ENCODE data around the gene PCDHGA5.

Gene PCDHGA5

DNA sequence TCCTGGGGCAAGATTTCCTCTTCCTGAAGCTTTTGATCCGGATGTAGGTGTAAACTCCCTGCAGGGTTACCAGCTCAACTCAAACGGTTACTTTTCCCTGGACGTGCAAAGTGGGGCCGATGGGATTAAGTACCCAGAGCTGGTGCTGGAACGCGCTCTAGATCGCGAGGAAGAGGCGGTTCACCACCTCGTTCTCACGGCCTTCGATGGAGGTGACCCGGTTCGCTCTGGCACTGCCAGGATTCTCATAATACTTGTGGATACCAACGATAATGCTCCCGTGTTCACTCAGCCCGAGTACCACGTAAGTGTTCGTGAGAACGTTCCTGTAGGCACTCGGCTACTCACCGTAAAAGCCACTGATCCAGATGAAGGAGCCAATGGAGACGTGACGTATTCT is 8.3 kb upstream of the PCDHGA5 start:
- H3K36me3 ChIP-seq (ENCODE audit: insufficient read depth, insufficient read length, low read length), result no peaks in the 10 kb centered on the region
- no peaks in the 10 kb centered on the region for H3K4me1 ChIP-seq (ENCODE audit: insufficient read depth, insufficient read length)
- no peak for TF ChIP-seq SUZ12 (IDR thresholded peaks at IDR 0.05; ENCODE audit: extremely low read depth, insufficient read depth, insufficient read length)
- TF ChIP-seq YY1 (IDR thresholded peaks at IDR 0.05; ENCODE audit: insufficient read depth, insufficient read length), result no peak
- no peak for TF ChIP-seq ZNF274 (IDR thresholded peaks at IDR 0.05; ENCODE audit: low read depth, low read length)
- DNase-seq (ENCODE audit: low read depth, low spot score), result no peak
- H3K9ac ChIP-seq (ENCODE audit: insufficient read length, low read depth), result no peak overlapping the region
- H3K9me3 ChIP-seq (ENCODE audit: insufficient read depth, low read length), result peaks cover 47% of the 10 kb centered on the region
- H3K27me3 ChIP-seq (ENCODE audit: insufficient read depth, insufficient read length), result no peaks in the 10 kb centered on the region
- H3K4me3 ChIP-seq (ENCODE audit: insufficient read length, low read depth), result no peak overlapping the region

DNA sequence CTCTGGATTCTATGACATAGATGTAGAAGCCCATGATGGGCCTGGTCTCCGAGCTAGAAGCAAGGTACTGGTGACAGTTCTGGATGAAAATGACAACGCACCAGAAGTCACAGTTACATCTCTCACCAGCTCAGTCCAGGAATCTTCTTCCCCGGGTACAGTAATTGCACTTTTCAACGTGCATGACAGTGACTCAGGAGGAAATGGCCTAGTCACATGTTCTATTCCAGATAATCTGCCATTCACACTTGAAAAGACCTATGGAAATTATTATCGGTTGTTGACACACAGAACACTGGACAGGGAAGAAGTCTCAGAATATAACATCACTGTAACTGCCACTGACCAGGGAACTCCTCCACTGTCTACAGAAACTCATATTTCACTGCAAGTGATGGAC is 7.8 kb upstream of the PCDHGA5 start:
- no peak overlapping the region for H3K4me3 ChIP-seq (ENCODE audit: insufficient read length, low read depth)
- no peak overlapping the region for H3K9ac ChIP-seq (ENCODE audit: insufficient read length, low read depth)
- peaks cover 42% of the 10 kb centered on the region for H3K9me3 ChIP-seq (ENCODE audit: insufficient read depth, low read length)
- no peaks in the 10 kb centered on the region for H3K27me3 ChIP-seq (ENCODE audit: insufficient read depth, insufficient read length)
- DNase-seq (ENCODE audit: low read depth, low spot score), result no peak
- H3K4me1 ChIP-seq (ENCODE audit: insufficient read depth, insufficient read length), result no peaks in the 10 kb centered on the region
- TF ChIP-seq SUZ12 (IDR thresholded peaks at IDR 0.05; ENCODE audit: extremely low read depth, insufficient read depth, insufficient read length), result no peak
- TF ChIP-seq ZNF274 (IDR thresholded peaks at IDR 0.05; ENCODE audit: low read depth, low read length), result no peak
- TF ChIP-seq YY1 (IDR thresholded peaks at IDR 0.05; ENCODE audit: insufficient read depth, insufficient read length), result no peak
- H3K36me3 ChIP-seq (ENCODE audit: insufficient read depth, insufficient read length, low read length), result no peaks in the 10 kb centered on the region

DNA sequence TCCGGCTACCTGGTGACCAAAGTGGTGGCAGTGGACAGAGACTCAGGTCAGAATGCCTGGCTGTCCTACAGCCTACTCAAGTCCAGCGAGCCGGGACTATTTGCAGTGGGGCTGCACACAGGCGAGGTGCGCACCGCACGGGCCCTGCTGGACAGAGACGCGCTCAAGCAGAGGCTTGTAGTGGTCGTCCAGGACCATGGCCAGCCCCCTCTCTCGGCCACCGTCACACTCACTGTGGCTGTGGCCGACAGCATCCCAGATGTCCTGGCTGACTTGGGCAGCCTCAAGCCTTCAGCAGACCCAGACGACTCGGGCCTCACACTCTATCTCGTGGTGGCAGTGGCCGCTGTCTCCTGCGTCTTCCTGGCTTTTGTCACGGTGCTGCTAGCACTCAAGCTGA is 7.0 kb upstream of the PCDHGA5 start:
- peaks cover 37% of the 10 kb centered on the region for H3K9me3 ChIP-seq (ENCODE audit: insufficient read depth, low read length)
- H3K4me1 ChIP-seq (ENCODE audit: insufficient read depth, insufficient read length), result no peaks in the 10 kb centered on the region
- H3K9ac ChIP-seq (ENCODE audit: insufficient read length, low read depth), result no peak overlapping the region

DNA sequence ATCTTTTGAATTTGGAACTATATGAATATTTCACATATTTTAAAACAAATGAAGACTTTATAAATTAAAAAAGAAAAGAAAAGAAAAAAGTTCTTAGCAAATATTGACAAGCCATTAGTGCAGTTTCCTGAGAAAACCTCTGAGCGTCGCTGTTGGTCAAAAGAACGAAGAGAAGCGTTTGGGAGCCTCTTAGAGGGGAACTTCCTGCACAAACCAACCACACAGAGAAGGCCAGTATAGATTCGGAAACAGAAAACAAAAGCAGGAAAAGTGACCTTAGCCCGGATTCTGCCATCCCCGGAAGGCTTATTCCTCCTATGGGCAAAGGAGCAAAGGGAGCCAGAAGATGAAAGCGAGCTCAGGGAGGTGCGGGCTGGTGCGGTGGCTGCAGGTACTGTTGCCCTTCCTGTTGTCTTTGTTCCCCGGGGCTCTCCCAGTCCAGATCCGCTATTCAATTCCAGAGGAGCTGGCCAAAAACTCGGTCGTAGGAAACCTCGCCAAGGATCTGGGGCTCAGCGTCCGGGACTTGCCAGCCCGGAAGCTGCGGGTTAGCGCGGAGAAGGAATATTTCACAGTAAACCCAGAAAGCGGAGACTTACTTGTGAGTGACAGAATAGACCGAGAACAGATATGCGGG is 4.1 kb upstream of the PCDHGA5 start, which contains the start of gene PCDHGB2:
Gene PCDHGB2 (plus strand): TSS at position 205 of the 637 bp plus-strand sequence. CDS start 142 bp downstream, at position 347.
- Histone ChIP-seq H3K36me3 (ENCODE audit: insufficient read depth, insufficient read length, low read length) (no peaks in the 10 kb centered on the region), H3K9ac (ENCODE audit: insufficient read length, low read depth) (no peak within 1 kb of the TSS), H3K4me3 (ENCODE audit: insufficient read length, low read depth) (no peak within 1 kb of the TSS), H3K27me3 (ENCODE audit: insufficient read depth, insufficient read length) (no peaks in the 10 kb centered on the region), H3K9me3 (ENCODE audit: insufficient read depth, low read length) (peaks cover 44% of the 10 kb centered on the region), H3K4me1 (ENCODE audit: insufficient read depth, insufficient read length) (no peaks in the 10 kb centered on the region)
- no peak for DNase-seq (ENCODE audit: low read depth, low spot score)
- no peak for TF ChIP-seq SUZ12 (IDR thresholded peaks at IDR 0.05; ENCODE audit: extremely low read depth, insufficient read depth, insufficient read length)
- TF ChIP-seq YY1 (IDR thresholded peaks at IDR 0.05; ENCODE audit: insufficient read depth, insufficient read length), result no peak
- TF ChIP-seq ZNF274 (IDR thresholded peaks at IDR 0.05; ENCODE audit: low read depth, low read length), result no peak

More for the DNA sequence above, 7.0 kb upstream of the PCDHGA5 start:
- no peak for DNase-seq (ENCODE audit: low read depth, low spot score)
- no peak overlapping the region for H3K4me3 ChIP-seq (ENCODE audit: insufficient read length, low read depth)
- no peaks in the 10 kb centered on the region for H3K27me3 ChIP-seq (ENCODE audit: insufficient read depth, insufficient read length)
- H3K36me3 ChIP-seq (ENCODE audit: insufficient read depth, insufficient read length, low read length), result no peaks in the 10 kb centered on the region
- TF ChIP-seq YY1 (IDR thresholded peaks at IDR 0.05; ENCODE audit: insufficient read depth, insufficient read length) (no peak), ZNF274 (IDR thresholded peaks at IDR 0.05; ENCODE audit: low read depth, low read length) (no peak), SUZ12 (IDR thresholded peaks at IDR 0.05; ENCODE audit: extremely low read depth, insufficient read depth, insufficient read length) (no peak)

GRCh38 chr5:141360685-141361084 is 3.3 kb upstream of the PCDHGA5 start:
- Histone ChIP-seq H3K4me3 (ENCODE audit: insufficient read length, low read depth) (no peak overlapping the region), H3K9me3 (ENCODE audit: insufficient read depth, low read length) (peaks cover 45% of the 10 kb centered on the region), H3K36me3 (ENCODE audit: insufficient read depth, insufficient read length, low read length) (no peaks in the 10 kb centered on the region), H3K27me3 (ENCODE audit: insufficient read depth, insufficient read length) (no peaks in the 10 kb centered on the region), H3K9ac (ENCODE audit: insufficient read length, low read depth) (no peak overlapping the region), H3K4me1 (ENCODE audit: insufficient read depth, insufficient read length) (no peaks in the 10 kb centered on the region)
- TF ChIP-seq SUZ12 (IDR thresholded peaks at IDR 0.05; ENCODE audit: extremely low read depth, insufficient read depth, insufficient read length), result no peak
- no peak for TF ChIP-seq ZNF274 (IDR thresholded peaks at IDR 0.05; ENCODE audit: low read depth, low read length)
- no peak for TF ChIP-seq YY1 (IDR thresholded peaks at IDR 0.05; ENCODE audit: insufficient read depth, insufficient read length)
- DNase-seq (ENCODE audit: low read depth, low spot score), result no peak

DNA sequence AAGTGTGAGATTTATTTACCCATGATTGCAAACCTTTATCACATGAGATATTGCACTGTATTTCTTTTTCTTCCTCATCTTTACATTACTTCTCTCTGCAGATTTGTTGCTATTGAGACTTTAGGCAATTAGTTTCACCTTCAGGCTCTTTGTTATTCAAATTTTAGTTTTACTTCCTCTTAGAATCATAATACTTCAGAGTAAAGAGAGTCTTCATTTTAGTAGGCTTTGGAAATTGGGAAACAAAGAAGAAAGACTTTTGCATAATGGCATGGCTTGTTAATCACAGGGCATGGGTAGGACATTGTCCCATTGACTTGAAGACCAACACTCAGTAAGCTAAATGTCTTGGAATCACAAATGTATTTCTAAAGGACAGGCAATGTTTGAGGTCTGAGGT is 1.2 kb upstream of the PCDHGA5 start:
- Histone ChIP-seq H3K27me3 (ENCODE audit: insufficient read depth, insufficient read length) (no peaks in the 10 kb centered on the region), H3K9ac (ENCODE audit: insufficient read length, low read depth) (no peak overlapping the region), H3K36me3 (ENCODE audit: insufficient read depth, insufficient read length, low read length) (no peaks in the 10 kb centered on the region), H3K9me3 (ENCODE audit: insufficient read depth, low read length) (peaks cover 40% of the 10 kb centered on the region; the same call in 1 of the 2 replicates), H3K4me1 (ENCODE audit: insufficient read depth, insufficient read length) (no peaks in the 10 kb centered on the region), H3K4me3 (ENCODE audit: insufficient read length, low read depth) (no peak overlapping the region)
- DNase-seq (ENCODE audit: low read depth, low spot score), result no peak
- no peak for TF ChIP-seq ZNF274 (IDR thresholded peaks at IDR 0.05; ENCODE audit: low read depth, low read length)
- no peak for TF ChIP-seq YY1 (IDR thresholded peaks at IDR 0.05; ENCODE audit: insufficient read depth, insufficient read length)
- TF ChIP-seq SUZ12 (IDR thresholded peaks at IDR 0.05; ENCODE audit: extremely low read depth, insufficient read depth, insufficient read length), result no peak

DNA sequence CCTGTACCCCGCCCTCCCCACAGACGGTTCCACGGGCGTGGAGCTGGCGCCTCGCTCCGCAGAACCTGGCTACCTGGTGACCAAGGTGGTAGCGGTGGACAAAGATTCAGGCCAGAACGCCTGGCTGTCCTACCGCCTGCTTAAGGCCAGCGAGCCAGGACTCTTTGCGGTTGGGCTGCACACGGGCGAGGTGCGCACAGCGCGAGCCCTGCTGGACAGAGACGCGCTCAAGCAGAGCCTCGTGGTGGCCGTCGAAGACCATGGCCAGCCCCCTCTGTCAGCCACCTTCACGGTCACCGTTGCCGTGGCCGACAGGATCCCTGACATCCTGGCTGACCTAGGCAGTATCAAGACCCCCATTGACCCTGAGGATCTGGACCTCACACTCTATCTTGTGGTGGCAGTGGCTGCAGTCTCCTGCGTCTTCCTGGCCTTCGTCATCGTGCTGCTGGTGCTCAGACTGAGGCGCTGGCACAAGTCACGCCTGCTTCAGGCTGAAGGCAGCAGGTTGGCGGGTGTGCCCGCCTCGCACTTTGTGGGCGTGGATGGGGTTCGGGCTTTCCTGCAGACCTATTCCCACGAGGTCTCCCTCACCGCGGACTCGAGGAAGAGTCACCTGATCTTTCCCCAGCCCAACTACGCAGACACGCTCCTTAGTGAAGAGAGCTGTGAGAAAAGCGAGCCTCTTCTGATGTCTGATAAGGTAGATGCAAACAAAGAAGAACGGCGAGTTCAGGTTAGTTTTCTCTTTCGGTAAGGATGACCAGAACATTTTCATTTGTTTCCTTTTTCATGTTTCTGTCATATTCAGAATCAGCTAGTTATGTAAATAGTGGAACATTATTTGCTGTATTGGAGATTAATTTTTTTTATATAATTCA is 2.3 kb downstream of the PCDHGA5 start:
- Histone ChIP-seq H3K27me3 (ENCODE audit: insufficient read depth, insufficient read length) (no peaks in the 10 kb centered on the region), H3K4me1 (ENCODE audit: insufficient read depth, insufficient read length) (no peaks in the 10 kb centered on the region), H3K4me3 (ENCODE audit: insufficient read length, low read depth) (no peak overlapping the region), H3K36me3 (ENCODE audit: insufficient read depth, insufficient read length, low read length) (no peaks in the 10 kb centered on the region), H3K9me3 (ENCODE audit: insufficient read depth, low read length) (peaks cover 46% of the 10 kb centered on the region; the same call in 1 of the 2 replicates), H3K9ac (ENCODE audit: insufficient read length, low read depth) (no peak overlapping the region)
- TF ChIP-seq YY1 (IDR thresholded peaks at IDR 0.05; ENCODE audit: insufficient read depth, insufficient read length), result no peak
- TF ChIP-seq SUZ12 (IDR thresholded peaks at IDR 0.05; ENCODE audit: extremely low read depth, insufficient read depth, insufficient read length), result no peak
- TF ChIP-seq ZNF274 (IDR thresholded peaks at IDR 0.05; ENCODE audit: low read depth, low read length), result no peak
- no peak for DNase-seq (ENCODE audit: low read depth, low spot score)
